ENCODE data around the gene AKNA. TPM values are rescaled to one million over a fixed set of nuclear protein-coding genes. Genes with fewer than 3 reads are reported as not detected.

Gene AKNA
- total RNA-seq, 3 donors from 2014 or later (not counting 1 experiment from before 2014, with no cell fraction given): 577 to 743 (median 676) TPM

GRCh38 chr9:114286146-114286679, 101.6 kb downstream of the AKNA start:
- no peak for TF ChIP-seq CTCF (IDR thresholded peaks at IDR 0.05)
- H3K9me3 ChIP-seq (ENCODE audit: control insufficient read depth, insufficient read depth, low read length): no peaks in the 10 kb centered on the region
- H3K4me3 ChIP-seq (ENCODE audit: low read length): no peak overlapping the region
- H3K4me1 Mint-ChIP-seq: peaks cover 0 to 4% of the 10 kb centered on the region in 2 donors
- H3K9me3 Mint-ChIP-seq: no peaks in the 10 kb centered on the region
- no peaks in the 10 kb centered on the region for H3K36me3 ChIP-seq (ENCODE audit: control insufficient read depth, insufficient read depth, low read length)
- no peaks in the 10 kb centered on the region for H3K27me3 ChIP-seq (ENCODE audit: control insufficient read depth, insufficient read depth, low read length)
- DNase-seq: no peak
- H3K27ac Mint-ChIP-seq: no peak overlapping the region
- no peak for ATAC-seq
- intact Hi-C loops (cut with micrococcal nuclease): no loop called here
- no peak overlapping the region for H3K4me3 Mint-ChIP-seq
- no peaks in the 10 kb centered on the region for H3K36me3 Mint-ChIP-seq
- peaks cover 3% of the 10 kb centered on the region for H3K4me1 ChIP-seq (ENCODE audit: control insufficient read depth, insufficient read depth, low read length)
- WGBS (ENCODE audit: insufficient coverage): 84% methylated on average over 8 of the region's 10 CpGs
- peaks cover 4 to 5% of the 10 kb centered on the region in 2 donors for H3K27me3 Mint-ChIP-seq (ENCODE audit: low read depth in 2 of 2)
- H3K27ac ChIP-seq (ENCODE audit: low read length): no peak overlapping the region

GRCh38 chr9:114285166-114285867, 102.5 kb downstream of the AKNA start:
- no peak overlapping the region for H3K4me3 ChIP-seq (ENCODE audit: low read length)
- H3K27me3 ChIP-seq (ENCODE audit: control insufficient read depth, insufficient read depth, low read length): no peaks in the 10 kb centered on the region
- no peak for TF ChIP-seq CTCF (IDR thresholded peaks at IDR 0.05)
- no peak for ATAC-seq
- Mint-ChIP-seq H3K4me3 (no peak overlapping the region), H3K27me3 (ENCODE audit: low read depth in 2 of 2) (no peaks in the 10 kb centered on the region), H3K9me3 (no peaks in the 10 kb centered on the region), H3K4me1 (no peaks in the 10 kb centered on the region), H3K36me3 (no peaks in the 10 kb centered on the region), H3K27ac (no peak overlapping the region)
- intact Hi-C loops (cut with micrococcal nuclease): no loop called here
- WGBS (ENCODE audit: insufficient coverage): 51% methylated on average over 20 of the region's 20 CpGs
- H3K9me3 ChIP-seq (ENCODE audit: control insufficient read depth, insufficient read depth, low read length): no peaks in the 10 kb centered on the region
- H3K4me1 ChIP-seq (ENCODE audit: control insufficient read depth, insufficient read depth, low read length): no peaks in the 10 kb centered on the region
- H3K27ac ChIP-seq (ENCODE audit: low read length): no peak overlapping the region
- no peaks in the 10 kb centered on the region for H3K36me3 ChIP-seq (ENCODE audit: control insufficient read depth, insufficient read depth, low read length)
- no peak for DNase-seq

- intact Hi-C loops (cut with micrococcal nuclease): no loop called here
- WGBS (ENCODE audit: insufficient coverage): 89% methylated on average over 11 of the region's 11 CpGs
- H3K4me3 ChIP-seq (ENCODE audit: low read length): no peak overlapping the region
- no peak overlapping the region for H3K27ac ChIP-seq (ENCODE audit: low read length)
- no peaks in the 10 kb centered on the region for H3K4me1 ChIP-seq (ENCODE audit: control insufficient read depth, insufficient read depth, low read length)
- H3K36me3 ChIP-seq (ENCODE audit: control insufficient read depth, insufficient read depth, low read length): no peaks in the 10 kb centered on the region
- Mint-ChIP-seq H3K9me3 (no peaks in the 10 kb centered on the region), H3K27ac (no peak overlapping the region), H3K4me1 (no peaks in the 10 kb centered on the region), H3K27me3 (ENCODE audit: low read depth in 2 of 2) (no peaks in the 10 kb centered on the region), H3K36me3 (no peaks in the 10 kb centered on the region), H3K4me3 (no peak overlapping the region)
- no peak for TF ChIP-seq CTCF (IDR thresholded peaks at IDR 0.05)
- no peaks in the 10 kb centered on the region for H3K27me3 ChIP-seq (ENCODE audit: control insufficient read depth, insufficient read depth, low read length)
- ATAC-seq: no peak
- H3K9me3 ChIP-seq (ENCODE audit: control insufficient read depth, insufficient read depth, low read length): no peaks in the 10 kb centered on the region
- no peak for DNase-seq
Observed at GRCh38 chr9:114284316-114285060, 103.3 kb downstream of the AKNA start.

Other genes starting within 250 kb of the AKNA start
- not detected for gene COL27A1, start 232.4 kb downstream of the AKNA start, total RNA-seq
- under 1 TPM in 1 of 3 donors, not detected in 2; 1.00 TPM for gene ORM1, start 64.9 kb downstream of the AKNA start, total RNA-seq
- gene ORM2, start 58.1 kb downstream of the AKNA start, total RNA-seq: not detected
- gene WHRN, start 117.5 kb upstream of the AKNA start, total RNA-seq: 10 to 100 TPM; 29.8 to 90.6 (median 36.8) TPM
- gene ATP6V1G1, start 199.8 kb upstream of the AKNA start, total RNA-seq: 100 to 1,000 TPM in 1 of 3 donors, 10 to 100 TPM in 2; 83.8 to 101 (median 93.5) TPM
- gene TMEM268, start 223.3 kb upstream of the AKNA start, total RNA-seq: 10 to 100 TPM; 10.4 to 14.9 (median 11.5) TPM

Measured in natural killer cell (primary cell).